ENCODE results near the gene SLC29A1.

The SLC29A1 gene

DNA sequence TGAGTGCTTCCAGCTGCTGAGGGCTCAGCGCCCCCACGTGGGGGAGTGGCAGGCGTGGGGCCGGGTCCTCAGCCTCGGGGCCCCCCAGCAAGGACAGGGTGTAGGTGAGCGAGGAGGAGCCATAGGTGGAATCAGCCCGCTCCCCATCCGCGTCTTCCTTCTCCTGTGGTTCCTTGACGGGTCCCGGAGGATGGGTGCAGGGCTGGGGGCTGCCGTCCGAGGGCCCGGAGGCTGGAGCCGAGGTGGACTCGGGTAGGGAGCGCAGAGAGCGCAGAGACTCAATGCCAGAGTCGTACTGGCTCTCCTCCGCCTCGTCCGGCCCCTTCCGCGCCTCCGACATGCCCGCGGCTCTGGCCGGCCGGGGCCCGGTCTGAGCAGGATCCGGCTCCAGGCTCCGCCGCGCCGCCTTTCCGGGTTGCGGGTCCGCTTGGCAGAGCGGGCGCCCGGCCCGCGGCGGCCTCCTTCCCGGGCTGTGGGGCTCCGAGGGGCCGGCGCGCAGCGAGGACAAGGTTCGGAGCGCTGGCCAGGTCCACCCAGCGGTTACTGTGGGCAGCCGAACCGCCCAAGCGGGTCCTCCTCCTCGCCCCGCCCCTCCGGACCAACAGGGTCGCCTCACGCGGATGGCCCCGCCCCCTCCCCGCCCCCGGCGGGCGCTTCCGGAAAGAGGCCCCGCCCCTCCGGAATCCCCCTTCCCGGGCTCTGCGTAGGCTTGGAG lies 41.8 kb downstream of the SLC29A1 start, which contains the start of gene NFKBIE:
Gene NFKBIE, minus strand, starts transcription at position 545 of the 715 bp plus-strand sequence. Its CDS starts 205 bp downstream, at position 340.
- DNase-seq (ENCODE audit: low read depth in 2 of 3, low spot score in 2 of 3), result peak; percentile 97 to 99 (median 97)

DNA sequence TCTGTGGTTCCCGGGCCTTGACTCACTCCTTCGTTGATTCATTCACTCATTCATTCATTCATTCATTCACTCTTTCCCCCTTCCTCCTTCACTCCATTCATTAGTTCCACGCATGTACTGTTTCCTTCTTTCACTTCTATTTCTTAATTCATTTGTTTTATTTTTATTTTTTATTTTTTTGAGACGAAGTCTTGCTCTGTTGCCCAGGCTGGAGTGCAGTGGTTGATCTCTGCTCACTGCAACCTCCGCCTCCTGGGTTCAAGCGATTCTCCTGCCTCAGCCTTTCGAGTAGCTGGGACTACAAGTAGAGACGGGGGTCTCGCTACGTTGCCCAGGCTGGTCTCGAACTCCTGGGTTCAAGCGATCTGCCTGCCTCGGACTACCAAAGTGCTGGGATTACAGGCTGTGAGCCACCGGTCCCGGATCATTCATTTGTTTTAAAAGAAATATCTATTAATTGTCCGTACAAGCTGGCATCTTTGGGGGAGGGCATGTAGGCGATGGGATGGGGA lies 42.4 kb downstream of the SLC29A1 start:
- no peak for DNase-seq (ENCODE audit: low read depth in 2 of 3, low spot score in 2 of 3)

DNA sequence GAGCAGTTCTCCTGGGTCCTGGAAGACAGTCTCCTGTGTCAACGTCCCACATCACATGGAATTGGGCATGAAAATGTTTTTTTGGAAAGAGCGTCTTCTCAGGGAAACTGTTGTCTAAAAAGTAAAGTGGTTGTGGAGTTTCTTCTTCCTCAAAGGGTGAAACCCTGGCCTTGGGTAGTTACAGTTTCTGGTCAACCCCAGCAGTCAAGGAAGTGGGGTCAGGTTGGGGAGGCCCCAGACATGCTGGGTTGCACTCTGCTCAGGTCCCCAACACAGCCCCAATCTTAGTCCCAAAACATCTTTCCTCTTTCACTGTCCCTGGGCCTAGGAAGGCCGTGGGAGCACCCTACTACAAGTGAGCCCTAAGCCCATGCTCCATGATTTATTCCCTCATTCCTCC lies 43.0 kb downstream of the SLC29A1 start:
- no peak for DNase-seq (ENCODE audit: low read depth in 2 of 3, low spot score in 2 of 3)

DNA sequence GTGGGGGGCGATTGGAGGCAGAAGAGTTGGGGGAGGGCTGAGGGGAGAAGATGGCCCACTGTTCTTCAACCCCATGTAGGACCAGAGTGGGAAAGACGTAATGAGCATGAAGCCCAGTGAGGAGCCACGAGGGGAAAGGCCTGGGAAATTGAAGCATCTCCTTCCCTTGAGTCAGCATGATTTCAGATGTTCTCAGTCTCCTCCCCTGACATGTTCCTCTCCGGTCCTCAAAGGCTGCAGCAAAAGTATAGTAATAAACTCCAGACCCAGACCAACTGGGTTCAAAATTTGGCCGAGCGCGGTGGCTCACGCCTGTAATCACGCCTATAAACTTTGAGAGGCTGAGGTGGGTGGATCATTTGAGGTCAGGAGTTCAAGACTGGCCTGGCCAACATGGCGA lies 43.9 kb downstream of the SLC29A1 start:
- no peak for DNase-seq (ENCODE audit: low read depth in 2 of 3, low spot score in 2 of 3)

DNA sequence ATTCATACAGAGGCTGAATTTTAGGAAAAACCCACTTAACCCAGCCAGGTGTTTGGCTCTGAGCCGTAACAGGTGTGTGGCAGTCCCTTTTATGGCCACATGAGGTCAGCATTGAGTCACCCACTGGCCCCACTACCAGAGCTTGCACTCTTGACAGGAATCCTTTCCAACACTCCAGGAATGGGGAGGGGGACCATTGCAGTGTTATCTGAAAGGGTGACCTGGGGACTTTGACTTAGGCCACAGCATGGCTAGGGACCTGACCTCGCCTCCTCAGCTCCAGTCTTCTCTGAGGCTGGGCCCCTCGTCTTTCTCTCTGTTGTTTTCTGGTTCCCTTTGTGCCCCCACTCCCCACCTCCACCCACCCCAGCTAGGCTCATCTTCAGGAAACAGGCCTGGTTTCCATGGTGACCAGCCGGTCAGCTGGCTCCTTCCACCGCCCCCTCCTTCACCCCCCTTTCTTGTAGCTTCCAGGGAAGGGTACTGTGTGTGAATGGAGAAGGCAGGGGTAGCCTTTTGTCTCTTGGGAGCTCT lies 44.8 kb downstream of the SLC29A1 start:
- DNase-seq (ENCODE audit: low read depth in 2 of 3, low spot score in 2 of 3), result no peak

DNA sequence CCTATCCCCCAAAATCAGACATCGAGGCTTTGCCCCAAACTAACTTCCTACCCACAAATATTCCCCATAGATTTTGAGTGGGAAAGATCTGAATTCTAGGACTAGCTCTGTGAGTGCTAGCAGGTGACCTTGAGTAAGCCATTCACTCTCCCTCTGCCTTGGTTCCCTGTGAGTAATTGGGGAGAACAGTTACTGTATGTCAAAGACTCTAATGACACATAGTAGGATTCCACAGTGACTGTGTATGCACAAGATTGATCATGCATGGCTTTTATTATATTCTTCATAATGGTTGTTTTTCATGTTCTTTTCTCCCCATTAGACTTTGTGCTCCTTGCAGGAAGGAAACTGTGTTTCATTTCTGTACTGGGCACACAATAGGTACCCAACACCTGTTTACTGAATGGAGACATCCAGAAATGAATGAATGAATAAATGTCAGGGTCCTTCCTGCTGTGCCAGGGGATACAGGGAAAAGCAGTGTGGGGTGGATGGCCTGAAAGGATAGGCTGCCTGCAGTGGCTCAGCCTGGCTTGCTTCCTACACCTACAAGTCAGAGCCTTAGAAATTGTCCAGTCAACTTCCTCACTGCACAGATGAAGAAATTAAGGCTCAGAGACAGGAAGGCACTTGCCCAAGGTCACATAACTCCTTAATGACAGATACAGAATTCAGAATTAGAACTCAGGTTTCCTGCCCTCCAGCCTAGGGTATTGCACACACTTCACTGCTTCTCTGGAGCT lies 46.0 kb downstream of the SLC29A1 start:
- DNase-seq (ENCODE audit: low read depth in 2 of 3, low spot score in 2 of 3), result no peak

DNA sequence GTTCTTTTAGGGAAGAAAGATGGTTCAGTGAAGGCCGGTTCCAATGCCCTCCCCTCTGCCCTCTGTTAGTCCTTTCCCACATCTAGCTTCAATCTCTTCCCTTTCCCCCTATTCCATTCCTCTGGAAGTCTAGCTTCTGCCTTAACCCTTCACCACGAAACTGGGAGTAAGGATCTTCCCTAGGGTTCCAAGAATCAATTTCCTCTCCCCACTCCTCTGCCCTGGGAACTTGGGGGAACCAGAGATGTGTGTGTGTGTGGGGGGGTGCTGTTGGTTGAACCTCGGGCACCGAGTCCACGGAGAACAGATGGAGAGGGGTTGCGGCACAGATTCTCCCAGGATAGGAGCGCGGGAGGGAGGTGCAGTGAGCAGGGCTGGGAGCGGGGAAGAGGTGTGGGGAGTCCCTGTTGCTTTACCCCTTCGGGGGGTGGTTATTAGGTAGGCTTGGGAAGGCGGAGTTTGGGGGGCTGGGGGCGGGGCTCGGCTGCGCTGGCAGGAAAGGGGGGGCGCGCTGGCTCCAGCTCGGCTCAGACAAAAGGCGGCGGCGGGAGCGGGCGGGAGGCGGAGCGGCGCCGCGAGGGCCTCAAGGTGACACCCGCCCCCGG lies 46.6 kb downstream of the SLC29A1 start, which contains the start of gene TMEM151B:
Gene TMEM151B, plus strand, starts transcription at position 530 of the 605 bp plus-strand sequence. CDS start 293 bp downstream, outside the sequence.
- no peak for DNase-seq (ENCODE audit: low read depth in 2 of 3, low spot score in 2 of 3)

DNA sequence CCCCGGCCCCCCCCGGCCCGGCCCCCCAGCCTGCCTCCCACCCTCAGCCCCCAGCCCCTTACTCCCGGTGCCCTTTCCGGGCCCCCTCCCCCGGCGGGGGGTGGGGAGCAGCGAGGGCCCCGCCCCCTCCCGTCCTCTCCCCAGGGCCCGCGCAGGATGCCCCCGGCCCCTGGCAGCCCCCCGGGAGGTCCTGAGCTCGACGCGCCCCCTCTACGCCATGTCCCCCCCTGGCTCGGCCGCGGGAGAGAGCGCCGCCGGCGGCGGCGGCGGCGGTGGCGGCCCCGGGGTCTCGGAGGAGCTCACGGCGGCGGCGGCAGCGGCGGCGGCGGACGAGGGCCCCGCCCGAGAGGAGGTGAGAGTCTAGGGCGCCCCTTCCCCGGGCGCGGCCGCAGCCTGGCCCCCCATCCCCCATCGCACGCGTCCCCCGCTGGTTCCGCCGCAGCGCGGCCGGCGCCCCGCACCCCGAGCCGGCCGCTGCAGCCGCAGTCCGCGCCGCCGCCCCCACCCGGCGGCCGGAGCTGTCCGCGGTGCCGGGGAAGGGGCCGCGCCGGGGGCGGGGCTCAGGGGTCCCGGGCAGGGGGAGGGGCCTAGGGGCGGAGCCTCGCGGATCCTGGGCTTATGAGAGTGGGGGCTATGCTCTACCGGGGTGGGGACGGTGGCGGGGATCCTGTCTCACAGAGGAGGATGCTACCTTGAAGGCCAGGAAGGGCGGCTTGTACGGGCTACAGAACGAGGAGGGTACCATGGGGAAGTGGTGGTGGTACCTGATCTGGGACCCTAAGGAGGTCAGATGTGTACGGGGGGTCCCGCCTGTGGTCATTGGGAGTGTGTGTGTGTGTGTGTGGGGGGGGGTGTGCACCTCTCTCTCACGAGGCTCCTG lies 47.4 kb downstream of the SLC29A1 start:
- DNase-seq (ENCODE audit: low read depth in 2 of 3, low spot score in 2 of 3), result no peak

DNA sequence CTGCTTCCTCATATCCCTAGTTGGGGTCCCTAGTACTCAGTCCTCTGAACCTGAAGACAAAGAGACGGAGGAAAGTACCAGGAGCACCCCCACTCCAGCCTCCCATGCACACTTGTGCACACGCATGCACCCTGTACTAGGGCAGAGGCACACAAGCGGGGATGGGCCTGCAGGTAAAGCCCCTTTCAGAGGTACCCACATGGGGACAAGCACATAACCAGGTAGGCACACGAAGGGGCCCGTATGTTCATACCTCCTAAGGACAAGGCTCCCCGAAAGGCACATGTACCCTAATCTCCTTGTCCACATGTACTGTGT lies 48.0 kb downstream of the SLC29A1 start:
- no peak for DNase-seq (ENCODE audit: low read depth in 2 of 3, low spot score in 2 of 3)

DNA sequence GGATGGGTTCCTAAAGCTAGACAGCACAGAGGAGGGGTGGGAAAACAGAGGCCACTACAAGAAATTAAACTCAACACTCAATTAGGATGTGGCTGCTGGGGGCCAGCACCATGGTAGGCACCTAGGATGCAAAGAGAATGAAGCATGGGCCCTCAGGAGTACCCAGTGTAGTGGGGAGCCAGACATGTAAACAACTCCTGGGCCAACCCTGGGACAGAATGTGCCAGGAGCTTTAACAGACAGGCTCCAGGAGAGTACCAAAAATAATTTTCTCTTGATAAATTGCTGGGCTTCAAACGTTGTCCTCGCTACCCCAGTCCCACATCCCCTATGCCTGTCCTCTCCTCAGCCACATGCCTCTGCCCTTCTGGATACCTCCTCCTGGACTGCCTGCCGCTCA lies 48.5 kb downstream of the SLC29A1 start:
- DNase-seq (ENCODE audit: low read depth in 2 of 3, low spot score in 2 of 3), result no peak

DNA sequence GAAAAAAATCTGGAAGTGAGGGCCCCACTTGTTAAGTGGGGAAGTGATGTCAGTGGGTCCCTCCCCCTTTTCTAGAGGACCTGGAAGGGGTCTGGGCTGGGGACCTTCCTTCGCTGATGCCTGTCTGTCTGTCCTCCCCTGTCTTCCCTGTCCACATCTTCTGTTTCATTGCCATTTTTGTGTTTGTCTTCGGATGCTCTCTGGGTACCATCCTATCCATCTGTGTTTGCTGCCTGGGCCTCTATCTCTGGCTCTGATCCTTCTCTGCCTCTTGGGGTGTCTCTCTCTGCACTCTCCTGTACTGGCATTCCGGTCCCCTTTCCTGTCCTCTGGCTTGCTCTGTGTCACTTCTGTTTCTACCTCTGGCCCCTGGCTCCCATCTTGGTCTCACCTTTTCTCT lies 49.1 kb downstream of the SLC29A1 start:
- DNase-seq (ENCODE audit: low read depth in 2 of 3, low spot score in 2 of 3), result no peak

DNA sequence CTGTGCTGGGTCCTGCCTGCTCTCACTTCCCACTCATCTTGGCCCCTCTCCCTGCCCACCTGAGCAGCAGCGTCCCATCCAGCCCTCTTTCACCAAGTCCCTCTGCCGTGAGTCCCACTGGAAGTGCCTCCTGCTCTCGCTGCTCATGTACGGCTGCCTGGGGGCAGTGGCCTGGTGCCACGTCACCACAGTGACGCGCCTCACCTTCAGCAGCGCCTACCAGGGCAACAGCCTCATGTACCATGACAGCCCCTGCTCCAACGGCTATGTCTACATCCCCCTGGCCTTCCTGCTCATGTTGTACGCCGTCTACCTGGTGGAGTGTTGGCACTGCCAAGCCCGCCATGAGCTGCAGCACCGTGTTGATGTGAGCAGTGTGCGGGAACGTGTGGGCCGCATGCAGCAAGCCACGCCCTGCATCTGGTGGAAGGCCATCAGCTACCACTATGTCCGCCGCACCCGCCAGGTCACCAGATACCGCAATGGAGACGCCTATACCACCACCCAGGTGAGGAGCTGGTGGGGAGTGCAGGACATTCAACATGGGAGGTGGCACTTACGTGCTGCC lies 49.7 kb downstream of the SLC29A1 start:
- DNase-seq (ENCODE audit: low read depth in 2 of 3, low spot score in 2 of 3), result no peak

DNA sequence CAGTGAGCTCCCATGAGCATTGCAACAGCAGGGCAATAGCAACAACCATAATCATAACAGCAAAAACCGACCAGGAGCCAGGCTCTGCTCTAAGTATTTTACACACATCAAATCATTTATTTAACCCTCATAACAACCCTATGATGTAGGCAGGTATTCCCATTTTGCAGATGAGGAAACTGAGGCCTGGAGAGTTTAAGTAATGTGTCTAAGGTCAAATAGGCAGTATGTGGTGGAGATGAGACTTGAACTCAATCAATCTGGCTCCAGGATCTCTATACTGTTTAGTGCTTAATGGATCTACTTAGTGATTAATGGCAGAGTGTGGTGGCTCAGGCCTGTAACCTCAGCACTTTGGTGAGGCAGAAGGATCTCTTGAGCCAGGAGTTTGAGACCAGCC lies 50.2 kb downstream of the SLC29A1 start:
- no peak for DNase-seq (ENCODE audit: low read depth in 2 of 3, low spot score in 2 of 3)

DNA sequence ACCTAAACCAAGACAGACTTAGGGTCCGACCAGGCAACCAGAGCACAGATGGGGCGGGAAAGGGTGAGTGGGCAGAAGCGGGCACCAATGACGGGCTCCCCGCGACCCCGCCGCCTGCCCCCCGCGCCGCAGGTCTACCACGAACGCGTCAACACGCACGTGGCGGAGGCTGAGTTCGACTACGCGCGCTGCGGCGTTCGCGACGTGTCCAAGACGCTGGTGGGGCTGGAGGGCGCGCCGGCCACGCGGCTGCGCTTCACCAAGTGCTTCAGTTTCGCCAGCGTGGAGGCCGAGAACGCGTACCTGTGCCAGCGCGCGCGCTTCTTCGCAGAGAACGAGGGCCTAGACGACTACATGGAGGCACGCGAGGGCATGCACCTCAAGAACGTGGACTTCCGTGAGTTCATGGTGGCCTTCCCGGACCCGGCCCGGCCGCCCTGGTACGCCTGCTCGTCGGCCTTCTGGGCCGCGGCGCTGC lies 51.9 kb downstream of the SLC29A1 start:
- no peak for DNase-seq (ENCODE audit: low read depth in 2 of 3, low spot score in 2 of 3)

DNA sequence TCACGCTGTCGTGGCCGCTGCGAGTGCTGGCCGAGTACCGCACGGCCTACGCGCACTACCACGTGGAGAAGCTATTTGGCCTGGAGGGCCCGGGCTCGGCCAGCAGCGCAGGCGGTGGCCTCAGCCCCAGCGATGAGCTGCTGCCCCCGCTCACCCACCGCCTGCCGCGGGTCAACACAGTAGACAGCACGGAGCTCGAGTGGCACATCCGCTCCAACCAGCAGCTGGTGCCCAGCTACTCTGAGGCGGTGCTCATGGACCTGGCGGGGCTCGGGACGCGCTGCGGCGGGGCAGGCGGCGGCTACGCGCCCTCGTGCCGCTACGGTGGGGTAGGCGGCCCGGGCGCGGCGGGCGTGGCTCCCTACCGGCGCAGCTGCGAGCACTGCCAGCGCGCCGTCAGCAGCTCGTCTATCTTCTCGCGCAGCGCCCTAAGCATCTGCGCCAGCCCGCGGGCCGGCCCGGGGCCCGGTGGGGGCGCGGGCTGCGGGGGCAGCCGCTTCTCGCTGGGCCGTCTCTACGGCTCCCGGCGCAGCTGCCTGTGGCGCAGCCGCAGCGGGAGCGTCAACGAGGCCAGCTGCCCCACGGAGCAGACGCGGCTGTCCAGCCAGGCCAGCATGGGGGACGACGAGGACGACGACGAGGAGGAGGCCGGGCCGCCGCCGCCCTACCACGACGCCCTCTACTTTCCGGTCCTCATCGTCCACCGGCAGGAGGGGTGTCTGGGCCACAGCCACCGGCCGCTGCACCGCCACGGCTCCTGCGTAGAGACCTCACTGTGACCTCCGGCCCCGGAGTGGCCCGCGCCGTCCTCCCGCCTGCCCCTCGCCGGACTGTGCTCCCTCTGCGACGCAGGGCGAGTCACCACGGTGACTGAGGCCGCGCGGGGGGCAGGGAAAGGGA lies 52.6 kb downstream of the SLC29A1 start:
- no peak for DNase-seq (ENCODE audit: low read depth in 2 of 3, low spot score in 2 of 3)

DNA sequence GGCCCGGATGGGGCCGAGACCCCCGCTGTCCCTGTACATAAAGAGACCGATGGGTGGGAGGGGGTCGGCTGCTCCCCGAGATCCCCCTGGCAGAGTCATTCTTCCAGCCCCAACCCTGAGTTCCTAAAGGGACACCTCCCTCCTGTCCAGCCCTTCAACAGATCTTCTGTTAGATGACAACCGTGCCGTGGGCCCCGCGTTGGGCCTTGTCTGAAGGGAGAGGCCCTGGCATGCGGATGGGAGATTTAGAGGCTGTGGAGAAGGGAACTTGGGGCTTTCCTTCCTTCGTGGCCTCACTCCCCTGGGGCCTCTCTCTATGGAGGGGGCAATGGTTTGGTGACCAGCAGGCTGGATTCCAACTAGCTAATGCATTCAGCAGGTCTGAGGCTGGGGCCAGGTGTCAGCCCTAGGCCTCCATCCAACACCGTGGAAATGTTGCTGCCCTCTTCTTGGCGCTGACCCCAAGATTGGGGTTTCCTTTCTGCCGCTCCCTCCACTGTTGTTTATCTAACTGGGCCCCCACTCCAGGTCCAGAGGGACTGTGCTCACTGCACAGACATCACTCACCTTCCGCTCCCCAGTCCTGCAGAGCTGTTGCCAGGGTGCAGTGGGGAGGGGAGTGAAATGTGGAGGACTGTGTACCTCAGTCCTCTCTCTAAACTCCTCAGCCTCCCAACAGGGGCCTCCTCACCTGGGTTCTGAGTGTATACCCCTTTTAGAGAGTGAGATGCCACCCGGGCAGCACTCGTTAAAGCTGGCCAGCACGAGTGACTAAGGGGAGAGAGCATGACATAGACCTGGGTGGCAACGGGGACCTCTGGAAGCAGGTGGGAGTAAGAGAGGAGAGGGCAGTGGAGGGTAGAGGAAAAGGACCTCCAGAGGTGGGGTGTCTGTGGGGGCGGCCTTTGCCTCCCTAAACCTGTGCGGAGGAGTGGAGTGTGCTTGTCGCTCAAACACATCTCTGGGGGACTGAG lies 53.6 kb downstream of the SLC29A1 start:
- DNase-seq (ENCODE audit: low read depth in 2 of 3, low spot score in 2 of 3), result no peak

DNA sequence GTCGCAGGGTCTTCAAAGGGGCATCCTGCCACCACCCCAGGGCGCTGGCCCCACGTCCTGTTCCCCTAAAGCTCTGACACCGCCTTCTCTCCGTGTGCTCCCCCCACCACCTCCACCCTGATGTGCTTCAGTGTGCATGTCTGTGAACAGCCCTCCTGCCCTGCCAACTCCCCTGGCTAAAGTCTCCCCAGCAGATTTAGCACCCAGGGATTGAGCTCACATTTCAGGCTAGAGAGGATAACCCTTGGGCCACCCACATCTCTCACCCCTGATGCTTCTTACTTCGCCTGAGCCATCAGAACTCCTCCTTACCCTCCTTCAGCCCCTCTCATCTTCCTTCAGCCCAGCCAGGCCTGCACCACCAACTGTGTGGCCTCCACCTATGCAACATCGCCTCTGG lies 54.4 kb downstream of the SLC29A1 start:
- DNase-seq (ENCODE audit: low read depth in 2 of 3, low spot score in 2 of 3), result no peak

DNA sequence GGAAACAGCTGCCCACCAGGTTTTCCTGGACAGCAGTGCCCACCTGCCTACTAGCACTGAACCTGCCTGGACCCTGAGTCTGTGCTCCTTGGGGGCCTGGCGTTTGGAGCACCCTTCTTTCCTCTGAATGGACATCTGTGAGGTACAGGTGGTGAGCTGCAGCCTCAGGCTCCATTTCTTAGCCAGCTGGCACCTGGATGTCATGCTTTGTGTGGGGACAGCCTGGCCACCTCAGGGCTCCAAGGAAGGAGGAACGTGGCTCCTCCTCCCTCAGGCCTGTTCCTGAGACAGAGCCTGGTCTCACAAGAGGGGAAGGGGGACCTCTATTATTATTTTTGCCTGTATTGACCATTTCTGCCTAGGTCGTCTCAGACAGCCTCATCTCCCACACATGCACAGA lies 54.9 kb downstream of the SLC29A1 start:
- DNase-seq (ENCODE audit: low read depth in 2 of 3, low spot score in 2 of 3), result no peak

Measured in activated CD8-positive, alpha-beta memory T cell treated with anti-CD3 and anti-CD28 coated beads for 48 hours (primary cell).